Uterus (tissue), 2 donors: ENCODE data around the gene STRA6.

Experiments
- POLR2A ChIP-seq, 2 donors: fragments of 450-650 bp; IDR thresholded peaks; one replicate each; pipeline ENCODE4 v1.6.1; 2016; ENCODE audit warnings: antibody characterized with exemption in 2 of 2, mild to moderate bottlenecking in 1 of 2, moderate library complexity in 1 of 2
- TF ChIP-seq, protein P1 (sequence below), 4 experiments: fragments of 200-600 bp in 2 of 4; fragments of 450-650 bp in 2 of 4; sonication (generic) in 2 of 4; IDR thresholded peaks; one replicate each; pipeline ENCODE4 v1.5.1; 2016 to 2019; ENCODE audit warnings: antibody characterized with exemption in 4 of 4, mild to moderate bottlenecking in 2 of 4, moderate library complexity in 1 of 4

DNA sequence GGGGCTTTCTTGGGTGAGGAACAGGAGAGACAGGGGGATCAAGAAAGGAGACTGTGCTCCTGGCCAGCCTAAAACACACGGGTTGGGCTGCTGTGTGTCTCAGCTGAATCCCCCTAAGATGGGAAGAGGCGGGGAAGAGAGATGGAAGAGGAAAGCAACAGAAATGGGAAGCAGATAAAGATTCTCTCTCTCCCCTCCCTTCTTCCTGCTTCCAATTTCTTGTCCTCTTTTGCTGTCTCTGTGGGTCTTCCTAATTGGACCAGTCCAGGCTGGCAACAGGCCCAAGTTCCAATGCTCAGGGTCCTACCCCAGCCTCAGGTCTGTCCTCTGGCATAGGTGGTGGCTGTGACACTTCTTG, 65.1 kb downstream of the STRA6 start:
- TF ChIP-seq, protein P1, sequence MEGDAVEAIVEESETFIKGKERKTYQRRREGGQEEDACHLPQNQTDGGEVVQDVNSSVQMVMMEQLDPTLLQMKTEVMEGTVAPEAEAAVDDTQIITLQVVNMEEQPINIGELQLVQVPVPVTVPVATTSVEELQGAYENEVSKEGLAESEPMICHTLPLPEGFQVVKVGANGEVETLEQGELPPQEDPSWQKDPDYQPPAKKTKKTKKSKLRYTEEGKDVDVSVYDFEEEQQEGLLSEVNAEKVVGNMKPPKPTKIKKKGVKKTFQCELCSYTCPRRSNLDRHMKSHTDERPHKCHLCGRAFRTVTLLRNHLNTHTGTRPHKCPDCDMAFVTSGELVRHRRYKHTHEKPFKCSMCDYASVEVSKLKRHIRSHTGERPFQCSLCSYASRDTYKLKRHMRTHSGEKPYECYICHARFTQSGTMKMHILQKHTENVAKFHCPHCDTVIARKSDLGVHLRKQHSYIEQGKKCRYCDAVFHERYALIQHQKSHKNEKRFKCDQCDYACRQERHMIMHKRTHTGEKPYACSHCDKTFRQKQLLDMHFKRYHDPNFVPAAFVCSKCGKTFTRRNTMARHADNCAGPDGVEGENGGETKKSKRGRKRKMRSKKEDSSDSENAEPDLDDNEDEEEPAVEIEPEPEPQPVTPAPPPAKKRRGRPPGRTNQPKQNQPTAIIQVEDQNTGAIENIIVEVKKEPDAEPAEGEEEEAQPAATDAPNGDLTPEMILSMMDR (IDR thresholded peaks at IDR 0.05), result no peak
- no peak for TF ChIP-seq POLR2A (IDR thresholded peaks at IDR 0.05)
